CD4-positive, alpha-beta T cell treated with Interleukin-6 for 4 hours (primary cell): Measurements from ENCODE around the gene SYT8.

Experiments used
- DNase-seq: peaks from one replicate; pipeline ENCODE4 v3.0.0-alpha.2; 2020; ENCODE audit warnings: mixed read lengths

Gene SYT8

DNA sequence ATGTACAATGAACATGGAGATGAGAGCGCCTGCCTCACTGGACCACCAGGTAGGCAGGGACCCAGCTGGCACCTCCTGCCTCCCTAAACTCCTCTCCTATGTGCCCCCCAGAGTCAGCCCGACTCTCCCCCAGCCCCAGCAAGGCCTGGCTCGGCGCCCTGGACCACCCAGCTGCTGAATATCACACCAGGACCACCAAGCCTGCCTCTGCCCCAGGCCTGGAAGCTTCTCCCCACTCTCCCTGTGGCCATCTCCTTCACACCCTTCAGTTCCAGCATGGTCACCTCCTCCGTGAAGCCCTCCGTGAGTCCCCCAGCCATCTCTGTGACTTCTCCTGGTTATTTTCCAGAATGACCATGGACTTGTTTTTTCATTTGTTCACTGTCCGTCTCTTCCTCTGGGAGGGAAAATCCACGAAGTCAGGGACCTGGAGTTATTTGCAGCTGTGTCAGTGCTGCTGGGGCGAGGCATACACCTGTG is 11.7 kb downstream of the SYT8 start:
- DNase-seq, result no peak

DNA sequence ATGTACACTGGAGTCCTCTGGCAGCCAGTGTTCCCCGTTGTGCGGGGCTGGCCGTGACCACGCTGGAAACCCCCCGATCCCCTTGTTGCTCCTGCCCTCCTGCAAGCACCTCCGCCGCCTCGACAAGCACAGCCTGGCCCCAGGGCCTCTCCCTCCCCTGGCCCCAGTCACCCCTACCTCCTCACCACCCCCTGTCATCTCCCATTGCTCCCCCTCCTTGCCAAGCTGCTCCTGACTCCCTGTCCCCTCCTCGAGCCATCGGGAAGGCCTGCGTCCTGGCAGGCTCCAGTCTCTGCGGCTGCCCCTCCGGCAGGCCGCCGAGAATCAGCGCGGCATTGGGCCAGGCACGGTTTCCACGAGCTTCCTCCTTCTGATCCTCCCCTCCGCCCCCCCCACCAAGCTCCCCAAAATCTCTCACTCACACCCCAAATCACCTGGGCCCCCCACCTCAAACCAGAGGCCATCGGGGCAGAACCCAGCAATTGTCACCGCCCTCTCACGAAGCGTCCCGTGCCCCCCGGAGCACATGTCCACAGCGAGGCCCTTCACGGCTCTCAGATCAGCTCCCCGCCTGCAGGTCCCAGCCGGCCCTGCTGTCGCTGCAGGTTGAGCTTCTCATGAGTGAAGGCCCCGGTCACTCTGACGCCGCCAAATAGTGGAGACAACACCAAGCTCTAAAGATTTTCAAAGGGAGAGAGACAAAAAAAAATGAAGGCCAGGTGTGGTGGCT is 12.4 kb downstream of the SYT8 start:
- no peak for DNase-seq

DNA sequence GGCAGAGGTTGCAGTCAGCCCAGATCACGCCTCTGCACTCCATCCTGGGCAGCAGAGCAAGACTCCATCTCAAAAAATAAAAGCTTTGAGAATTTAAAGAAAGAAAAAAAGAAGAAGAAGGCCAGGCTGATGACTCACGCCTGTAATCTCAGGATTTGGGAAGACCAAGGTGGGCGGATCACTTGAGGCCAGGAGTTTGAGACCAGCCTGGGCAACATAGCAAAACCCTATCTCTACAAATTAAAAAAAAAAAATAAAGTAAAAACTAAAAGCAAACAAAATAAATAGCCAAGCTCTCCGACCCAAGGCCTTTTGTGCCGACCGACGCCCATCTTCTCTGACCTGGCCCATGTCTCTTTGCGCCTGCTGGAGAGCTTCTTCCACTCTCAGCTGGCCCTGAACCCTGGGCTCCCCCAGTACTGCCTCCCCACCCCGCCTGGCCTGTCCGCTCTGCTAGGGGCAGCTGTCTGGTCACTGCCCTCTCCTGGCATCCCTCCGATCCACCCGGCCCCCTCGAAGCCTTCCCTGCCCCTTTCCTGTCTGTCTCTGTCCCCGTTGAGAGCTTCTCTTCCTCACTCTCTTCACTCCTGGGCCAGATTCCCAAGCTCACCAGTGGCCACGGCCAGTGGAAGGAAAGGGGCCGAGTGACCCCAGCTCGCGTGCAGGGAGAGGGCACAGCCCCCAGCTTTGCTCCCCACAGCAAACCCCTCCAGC is 13.3 kb downstream of the SYT8 start:
- DNase-seq, result no peak

DNA sequence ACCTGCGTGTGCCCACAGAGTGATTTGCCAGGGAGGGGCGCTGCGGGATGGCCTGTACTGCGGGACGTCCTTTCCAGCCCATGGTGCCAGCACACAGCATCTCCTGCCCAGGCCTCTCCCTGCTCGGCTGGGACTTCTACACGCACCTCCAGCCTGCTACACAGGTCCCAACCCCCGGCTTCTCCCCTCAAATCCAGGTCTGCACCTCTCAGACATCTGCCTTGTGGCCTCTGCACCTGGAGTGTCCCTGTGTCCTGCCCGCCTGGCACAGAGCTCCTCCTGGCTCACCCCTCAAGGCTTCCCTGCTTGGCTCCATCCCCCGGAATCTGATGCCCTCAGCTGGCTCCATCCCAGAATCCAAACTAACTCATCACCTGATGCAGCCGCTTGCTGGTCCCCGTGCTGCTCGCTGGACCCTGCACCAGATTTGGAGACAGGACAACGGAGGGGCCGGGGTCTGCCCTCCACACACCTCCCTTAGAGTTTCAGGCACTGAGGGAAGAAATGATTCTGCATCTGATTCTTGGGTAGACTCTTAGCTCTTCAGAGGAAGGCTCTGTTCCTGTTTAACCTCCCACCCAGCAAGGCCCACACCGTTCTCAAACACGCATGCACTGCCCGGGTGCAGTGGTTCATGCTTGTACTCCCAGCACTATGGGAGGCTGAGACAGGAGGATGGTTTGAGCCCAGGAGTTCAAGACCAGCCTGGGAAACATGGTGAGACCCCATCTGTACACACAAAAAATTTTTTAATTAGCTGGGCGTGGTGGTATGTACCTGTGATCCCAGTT is 14.0 kb downstream of the SYT8 start:
- no peak for DNase-seq

DNA sequence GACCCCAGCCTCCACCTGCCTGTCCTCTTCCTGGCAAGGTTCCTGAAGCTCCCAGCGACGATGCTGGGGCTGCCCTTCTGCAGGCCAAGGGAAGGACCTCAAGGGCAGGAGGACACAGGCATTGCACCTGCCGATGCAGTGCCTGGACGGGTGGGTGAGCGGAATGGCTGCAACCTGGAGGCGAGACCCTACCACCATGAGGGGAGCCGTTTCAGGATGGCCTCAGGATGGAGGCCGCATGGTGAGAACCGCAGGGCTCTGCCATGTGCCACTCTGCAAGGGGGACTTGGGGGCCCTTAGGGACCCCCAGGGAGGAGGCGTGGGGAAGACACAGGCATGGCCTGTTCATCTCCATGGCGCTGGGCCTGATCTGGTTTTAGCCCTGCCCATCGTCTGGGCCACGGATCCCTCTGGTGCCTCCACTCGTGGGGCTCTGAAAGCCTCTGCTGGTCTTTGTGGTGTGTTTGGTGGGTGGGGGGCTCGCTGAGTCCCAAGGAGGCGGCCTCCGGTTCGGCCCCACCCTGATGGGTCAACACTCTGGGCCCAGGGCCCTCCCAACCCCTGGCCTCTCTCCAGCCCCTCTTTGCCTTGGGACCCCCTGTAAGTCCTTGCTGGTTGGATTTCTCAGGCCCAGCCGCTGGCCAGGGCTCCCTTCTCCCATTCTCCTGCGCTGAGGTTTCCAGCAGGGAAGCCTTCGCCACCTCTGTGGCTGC is 16.8 kb downstream of the SYT8 start:
- DNase-seq, result no peak

DNA sequence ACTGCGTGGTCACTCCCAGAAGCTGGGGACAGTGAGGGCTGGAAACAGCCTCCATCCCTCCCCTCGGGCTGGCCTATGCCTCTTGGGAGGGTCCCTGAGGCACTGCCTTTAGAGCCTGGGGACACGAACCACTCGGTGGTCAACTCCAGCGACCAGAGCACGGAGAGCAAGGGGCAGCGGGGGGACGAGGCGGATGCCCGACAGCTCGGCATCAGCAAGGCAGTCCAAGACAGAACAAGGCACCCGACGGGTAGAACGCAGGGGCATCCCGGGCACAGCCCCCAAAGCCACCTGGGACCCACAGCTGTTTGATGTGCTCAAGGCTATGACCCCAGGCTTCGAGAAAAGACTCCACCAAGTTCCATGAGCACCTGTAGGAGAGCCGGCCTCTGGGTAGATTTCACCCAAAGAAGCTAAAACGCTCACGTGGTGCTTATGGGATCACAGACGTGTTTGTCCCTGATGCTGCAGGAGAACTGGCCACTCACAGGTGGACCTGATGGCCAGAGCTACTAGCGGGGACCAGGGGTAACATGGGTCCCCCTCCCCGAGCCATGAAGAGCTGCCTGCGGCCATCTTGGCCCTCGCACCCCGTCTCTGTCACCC is 17.6 kb downstream of the SYT8 start:
- no peak for DNase-seq

DNA sequence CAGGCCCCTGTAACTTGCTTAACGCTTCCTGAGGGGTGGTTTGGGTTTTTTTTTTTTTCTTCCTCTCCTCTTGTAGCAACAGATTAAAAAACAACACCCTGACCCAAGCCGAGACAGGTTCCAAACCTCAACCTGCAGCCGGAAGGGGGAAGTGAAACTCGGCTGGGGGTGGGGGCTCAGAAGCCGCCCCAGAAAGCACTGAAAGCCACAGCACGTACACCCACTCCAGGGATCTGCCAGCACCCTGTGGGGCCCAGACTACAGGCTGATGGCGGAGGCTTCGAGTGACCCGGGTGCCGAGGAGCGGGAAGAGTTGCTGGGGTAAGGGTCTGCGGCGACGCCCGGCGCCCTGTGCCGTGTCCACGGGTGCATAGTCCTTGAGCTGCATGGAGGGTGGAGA is 18.1 kb downstream of the SYT8 start, which contains the start of gene LSP1:
LSP1 (plus strand) TSS at position 208 of the 400 bp plus-strand sequence; CDS start at position 269, 61 bp downstream.
- DNase-seq, result peak; percentile 90

DNA sequence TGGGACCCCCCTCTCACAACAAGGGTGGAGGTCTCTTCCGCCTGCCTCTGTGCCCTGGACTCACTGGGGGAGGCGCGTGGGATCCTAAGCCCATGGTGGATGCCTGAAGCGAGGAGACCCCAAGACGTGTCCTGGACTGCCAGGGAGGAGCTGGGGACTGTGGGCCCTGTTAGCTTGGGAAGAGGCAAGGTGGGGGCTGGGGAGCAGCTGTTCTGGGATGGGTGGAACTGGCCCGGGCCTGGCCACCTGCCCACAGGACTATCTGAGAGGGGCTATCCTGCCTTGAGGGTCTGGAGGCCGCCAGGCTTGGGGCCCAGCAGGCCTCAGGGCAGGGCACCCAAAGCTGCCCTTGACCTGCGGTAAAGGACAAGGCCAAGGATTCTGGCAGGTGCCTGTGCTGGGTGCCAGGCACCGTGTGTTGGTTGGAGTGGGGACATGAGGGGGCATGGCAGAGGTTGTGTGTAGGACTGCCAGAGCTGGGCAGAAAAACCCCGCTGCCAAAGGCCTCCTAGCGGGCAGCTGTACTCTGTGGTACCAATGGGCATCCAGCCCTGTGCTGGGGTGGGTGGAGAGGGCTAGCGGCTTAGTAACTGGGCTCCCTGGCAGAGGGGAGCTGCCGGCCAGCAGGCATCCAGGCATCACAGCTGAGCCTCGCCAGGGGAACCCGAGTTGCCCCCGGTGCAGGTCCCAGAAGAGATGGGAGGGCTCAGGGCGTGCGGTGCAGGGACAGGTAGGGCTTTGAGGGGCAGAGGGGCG is 18.8 kb downstream of the SYT8 start:
- peak; percentile 44 for DNase-seq

DNA sequence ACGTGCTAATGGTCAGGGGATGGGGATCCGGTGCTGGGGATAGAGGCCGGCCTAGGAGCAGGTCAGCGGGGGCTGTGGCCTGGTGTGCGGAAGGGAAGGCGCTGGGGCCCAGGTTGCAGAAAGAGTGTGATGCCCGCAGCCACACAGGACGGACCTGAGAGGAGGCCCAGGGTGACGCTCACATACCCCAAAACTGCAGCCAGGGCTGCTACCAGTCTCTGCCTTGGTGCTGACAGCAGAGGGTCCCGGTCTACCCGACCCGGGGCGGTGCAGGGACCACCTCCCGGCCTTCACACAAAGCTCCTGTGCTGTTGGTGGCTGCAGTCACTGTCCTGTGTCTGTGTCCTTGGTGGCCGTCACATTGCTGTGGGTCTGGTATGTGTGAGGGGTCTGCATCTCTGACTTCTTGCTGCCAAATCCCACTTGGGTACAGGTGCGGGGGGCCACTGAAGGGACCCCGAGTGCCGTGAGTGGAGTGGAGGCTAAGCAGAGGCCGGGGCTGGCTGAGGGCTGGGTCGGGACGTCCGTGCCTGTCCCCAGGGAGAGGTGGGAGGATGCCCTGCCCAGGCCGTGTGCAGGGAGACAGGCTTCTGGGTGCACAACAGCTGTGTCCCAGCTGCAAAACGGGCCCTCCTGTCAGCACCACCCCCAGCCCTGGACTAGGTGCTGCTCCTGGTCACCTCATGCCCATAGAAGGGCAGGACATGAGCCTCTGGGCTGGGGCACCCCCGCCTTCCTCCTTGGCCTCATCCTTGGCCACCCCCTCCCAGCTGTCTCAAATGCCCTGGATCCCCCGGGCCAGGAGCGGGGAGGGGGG is 19.6 kb downstream of the SYT8 start:
- DNase-seq, result no peak

DNA sequence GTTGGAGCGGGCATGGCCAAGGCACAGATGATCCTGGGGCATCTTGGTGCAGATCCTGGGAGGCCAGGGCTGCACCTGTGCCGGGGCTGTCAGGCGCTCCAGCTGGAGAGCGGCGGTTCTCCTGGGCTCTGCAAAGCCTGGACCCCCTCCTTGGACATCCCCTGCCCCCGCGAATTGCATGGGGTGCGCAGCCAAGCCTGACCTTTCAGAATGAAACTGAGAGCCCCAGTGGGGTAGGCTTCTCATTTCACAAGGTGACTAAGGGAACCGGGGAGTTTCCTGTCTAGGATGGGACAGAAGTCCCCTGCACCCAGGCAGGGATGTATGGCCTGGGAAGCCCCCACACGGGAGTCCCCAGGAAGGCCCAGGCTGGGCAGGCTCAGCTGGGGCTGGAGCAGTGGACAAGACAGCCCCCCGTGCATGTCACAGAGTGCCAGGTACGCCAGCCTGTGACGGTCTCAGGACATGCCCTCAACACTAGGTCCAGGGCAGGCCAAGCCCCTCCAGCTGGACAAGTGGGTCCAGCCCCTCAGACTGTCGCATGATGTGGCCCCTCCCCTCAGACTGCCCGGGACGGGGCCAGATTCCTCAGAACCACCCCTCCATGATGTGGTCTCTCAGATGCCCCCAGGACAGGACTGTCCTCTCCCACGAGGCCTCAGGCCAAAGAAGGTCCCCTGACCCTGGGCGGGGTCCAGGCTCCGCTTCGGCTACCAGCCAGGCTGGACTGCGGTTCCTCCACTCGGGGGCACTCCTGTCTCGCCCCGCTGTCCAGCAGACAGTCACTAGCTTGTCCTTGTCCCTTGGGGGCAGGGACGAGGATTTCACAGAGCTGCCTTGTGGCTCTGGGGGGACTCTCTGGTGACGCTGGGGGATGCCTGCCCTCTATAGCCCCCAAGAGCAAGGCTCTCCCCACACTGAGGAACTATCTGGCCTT is 20.4 kb downstream of the SYT8 start:
- DNase-seq, result peak; percentile 28

DNA sequence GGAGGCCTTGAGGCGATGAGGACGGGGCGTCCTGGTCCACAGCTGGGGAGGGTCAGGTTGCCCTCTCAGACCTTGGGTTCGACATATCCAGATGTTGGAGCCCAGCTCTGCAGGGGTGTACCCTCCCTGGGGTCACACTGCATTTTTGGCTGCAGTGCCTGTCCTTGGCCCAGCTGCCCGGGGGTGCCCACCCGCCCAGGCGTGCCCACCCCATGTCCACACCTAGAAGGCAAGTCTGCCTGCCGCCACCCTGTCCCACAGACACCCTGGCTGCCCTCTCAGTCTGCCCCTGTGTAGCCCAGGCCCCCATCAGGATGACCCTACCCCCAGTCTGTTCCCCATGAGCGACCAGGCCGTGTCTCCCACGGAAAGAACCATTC is 21.1 kb downstream of the SYT8 start:
- DNase-seq, result no peak

DNA sequence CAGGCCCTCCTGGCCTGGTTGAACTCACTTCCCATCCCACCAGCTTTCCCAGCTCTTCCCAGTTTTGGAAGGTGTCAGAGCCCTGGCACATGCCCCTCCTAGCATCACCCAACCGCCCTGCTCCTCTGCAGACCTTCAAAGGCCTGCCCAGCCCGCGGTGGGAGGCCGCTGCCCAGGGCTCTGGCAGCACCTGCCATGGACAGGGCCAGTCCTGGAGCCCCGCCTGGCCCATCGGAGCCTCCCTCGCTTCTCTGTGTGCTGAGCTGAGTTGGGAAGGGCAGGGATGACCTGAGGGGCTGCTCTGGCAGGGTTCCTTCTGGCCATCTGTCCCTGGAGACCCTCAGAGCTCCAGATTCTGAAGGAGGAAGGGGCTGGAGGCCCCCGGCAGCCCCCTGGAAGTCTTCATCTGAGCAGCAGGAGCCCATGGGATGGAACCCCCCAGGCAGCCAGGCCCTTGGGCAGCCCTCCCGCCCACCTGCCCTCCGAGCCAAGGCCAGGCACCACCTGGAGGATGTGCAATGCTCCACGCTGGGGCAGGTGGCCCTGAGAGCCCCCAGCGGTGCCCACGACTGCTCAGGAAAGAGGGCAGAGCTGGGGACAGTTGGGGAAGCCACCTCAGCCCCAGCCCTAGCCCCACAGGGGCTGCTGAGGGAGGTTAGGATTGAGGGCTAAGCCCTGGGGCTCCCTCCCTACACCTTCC is 21.7 kb downstream of the SYT8 start:
- DNase-seq, result no peak

DNA sequence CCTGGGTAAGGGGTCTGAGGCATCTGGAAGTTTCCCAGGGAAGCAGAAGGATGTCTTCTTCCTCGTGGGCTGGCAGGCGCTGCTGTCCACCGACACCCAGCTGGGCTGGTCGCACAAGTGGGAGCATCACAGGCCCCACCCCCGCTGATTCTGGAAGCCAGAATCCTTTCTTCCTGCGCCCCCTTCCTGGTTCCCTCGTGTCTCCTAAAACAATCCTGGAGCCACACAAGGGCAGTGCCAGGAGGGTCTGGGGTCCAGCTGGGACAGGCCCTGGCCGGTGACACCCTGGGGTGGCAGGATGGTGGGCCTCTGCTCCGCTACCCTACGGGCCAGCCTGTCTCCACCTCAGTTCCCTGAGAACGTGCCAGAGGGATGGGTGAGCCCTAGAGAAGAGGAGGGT is 22.3 kb downstream of the SYT8 start:
- no peak for DNase-seq

DNA sequence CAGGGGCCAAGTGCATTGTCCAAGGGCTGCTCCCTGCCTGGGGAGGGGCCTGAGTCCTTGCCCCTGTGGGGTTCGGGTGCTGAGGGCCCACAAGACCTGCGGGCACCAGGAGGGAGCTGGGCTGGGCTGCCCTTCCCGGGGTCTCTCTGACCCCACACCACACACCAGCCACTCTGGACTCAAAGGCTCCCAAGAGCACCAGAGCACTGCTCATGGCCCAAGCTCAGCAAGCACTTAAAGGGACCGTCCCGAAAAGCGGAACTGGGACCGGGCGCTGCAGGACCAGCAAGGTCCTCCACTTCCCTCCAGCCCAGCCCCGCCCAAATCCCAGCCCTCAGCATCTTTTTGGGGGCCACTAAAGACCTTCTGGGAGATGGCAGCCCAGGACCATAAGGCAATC is 23.4 kb downstream of the SYT8 start:
- DNase-seq, result no peak

DNA sequence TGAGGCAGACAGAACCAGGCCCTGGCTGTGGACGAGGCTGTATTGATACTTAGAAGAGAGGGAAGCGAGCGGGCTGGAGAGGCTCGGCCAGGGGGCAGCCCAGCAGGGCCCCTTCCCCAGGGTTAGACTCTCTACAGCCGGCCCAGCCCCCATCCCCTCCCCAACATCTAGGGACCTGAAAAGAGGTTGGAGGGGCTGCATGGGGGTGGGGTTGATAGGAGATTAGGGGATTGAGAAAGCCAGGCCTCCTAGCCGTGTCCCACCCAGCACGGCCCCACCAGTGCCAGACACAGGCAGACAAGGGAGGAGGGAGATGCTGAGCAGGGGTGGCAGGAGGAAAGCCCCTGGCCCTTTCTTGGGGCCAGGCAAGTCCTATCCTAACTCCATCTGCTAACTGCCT is 23.8 kb downstream of the SYT8 start:
- no peak for DNase-seq

DNA sequence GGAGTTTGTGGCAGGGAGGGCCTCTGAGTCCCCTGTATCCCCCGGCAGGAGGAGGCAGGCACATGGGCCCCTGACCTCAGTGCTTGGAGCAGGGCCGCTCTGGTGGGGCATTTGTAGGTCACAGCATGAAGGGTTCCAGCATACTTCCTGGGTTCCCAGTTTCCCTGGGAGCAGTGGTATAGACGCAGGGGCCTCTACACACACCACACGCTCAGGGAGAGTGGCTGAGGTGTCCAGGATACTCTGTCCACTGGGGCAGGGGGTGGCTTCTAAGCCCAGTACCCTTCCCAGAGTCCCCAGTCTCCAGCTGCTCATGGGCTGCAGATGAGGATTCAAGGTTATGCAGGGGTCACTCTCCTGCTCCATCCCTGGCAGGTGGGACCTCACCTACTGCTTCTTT is 24.2 kb downstream of the SYT8 start:
- no peak for DNase-seq

DNA sequence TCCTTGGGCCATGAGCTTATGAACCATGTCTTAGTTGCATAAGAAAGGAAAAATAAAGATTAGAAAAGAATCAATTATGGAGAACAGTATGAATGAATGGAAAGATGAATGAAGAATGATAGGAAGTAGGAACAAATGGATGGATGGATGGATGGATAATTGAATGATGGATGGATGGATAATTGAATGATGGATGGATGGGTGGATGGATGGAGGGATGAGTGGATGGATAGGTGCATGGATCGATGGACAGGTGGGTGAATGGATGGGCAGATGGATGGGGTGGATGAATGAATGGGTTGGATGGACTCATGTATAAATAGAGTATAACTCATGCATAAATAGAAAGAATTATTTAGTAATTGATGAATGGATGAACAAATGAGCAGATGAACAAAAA is 25.3 kb downstream of the SYT8 start:
- no peak for DNase-seq

DNA sequence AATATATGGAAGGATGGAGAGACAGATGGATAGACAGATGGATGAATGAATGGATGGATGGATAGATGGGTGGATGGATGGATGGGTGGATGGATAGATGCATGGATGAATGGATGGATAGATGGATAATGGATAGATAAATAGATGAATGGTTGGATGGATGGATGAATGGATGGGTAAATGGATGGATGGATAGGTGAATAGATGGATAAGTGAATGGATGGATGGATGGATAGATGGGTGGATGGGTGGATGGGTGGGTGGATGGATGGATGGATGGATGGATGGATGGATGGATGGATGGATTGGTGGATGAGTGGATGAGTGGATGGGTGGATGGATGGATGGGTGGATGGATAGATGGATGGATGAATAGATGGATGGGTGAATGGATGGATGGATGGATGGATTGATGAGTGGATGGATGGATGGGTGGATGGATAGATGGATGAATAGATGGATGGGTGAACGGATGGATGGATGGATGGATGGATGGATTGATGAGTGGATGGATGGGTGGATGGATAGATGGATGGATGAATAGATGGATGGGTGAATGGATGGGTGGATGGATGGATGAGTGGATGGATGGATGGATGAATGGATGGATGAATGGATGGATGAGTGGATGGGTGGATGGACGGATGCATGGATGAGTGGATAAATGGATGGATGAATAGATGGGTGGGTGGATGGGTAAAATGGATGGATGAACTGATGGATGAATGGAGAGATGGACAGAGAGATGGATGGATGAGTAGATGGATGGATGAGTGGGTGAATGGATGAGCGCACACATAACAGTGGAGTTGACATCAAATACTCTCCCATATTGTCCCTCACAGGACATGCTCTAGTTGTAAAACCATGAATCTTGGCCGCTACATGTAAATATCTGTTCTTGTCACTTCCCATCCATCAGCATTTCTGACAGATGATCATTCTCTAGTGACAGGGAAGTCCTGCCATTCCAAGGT is 26.9 kb downstream of the SYT8 start:
- no peak for DNase-seq
